ENCODE results near the gene ZBTB47.

GRCh38 chr3:42659451-42660130 is 6.1 kb downstream of the ZBTB47 start:
- TF ChIP-seq POLR2A (IDR thresholded peaks at IDR 0.05), result no peak
- TF ChIP-seq CTCF (IDR thresholded peaks at IDR 0.05), result no peak

All from thyroid gland (tissue), 4 donors.